HG03064 (cell line): Measurements from ENCODE around the gene UBL5.
"Not testable (repeated sequence)": the region's sequence is repeated elsewhere in the genome, so short reads cannot be mapped to it uniquely, and the experiment has no call there.

Experiments
- ATAC-seq: cut with Tn5 transposase; IDR thresholded peaks from one replicate; pipeline ENCODE4 v1.9.1; 2021; ENCODE audit warnings: low read depth; ENCODE audit not compliant: unreplicated experiment

Gene UBL5

DNA sequence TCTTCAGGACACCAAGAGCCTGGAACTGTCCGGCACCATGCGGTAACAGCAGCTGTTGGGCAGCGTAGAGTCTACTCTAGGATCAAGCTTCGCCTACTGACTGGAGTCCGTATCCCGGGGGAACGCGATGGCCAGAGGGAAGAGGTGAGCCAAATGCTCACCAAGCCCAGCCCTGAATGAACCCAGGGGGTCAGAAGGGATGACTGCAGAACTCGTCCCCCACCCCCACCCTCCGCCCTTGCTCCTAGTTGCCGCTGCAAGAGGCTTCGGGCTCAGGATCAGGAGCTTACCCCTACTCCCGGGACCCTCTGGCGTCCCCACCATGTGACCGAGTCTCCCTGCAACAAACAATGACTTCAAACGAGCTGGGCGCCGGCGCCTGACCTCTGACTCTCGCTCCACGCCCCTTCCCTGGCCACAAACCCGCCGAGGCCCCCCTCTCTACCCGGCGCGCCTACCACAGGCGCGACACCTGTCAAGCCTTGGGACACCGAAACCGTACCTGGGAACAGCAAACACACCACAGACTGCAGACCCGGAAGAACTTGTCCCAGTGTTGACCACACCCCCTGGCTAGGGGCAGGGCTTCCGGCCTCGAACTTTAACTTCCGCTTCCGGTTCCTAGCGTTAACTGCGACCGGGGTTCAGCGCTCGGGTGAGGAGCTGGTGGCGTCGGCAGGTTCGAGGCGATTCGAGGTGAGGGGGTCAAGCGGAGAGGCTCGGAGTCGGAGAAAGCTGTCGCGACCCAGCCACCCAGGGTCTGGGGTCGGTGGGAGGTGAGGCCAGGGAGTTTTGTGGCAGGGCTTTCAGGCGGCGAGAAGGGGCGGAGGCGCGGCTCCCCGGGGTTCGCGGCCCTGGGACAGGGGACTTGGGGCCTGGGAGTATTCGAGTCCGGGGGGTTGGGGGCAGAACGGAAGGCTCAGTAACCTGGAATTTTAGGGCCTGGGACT is at the start of gene UBL5:
Gene UBL5 (plus strand): TSS at position 630 of the 950 bp plus-strand sequence. CDS start 420 bp downstream, outside the sequence.
- peak; percentile 82 for ATAC-seq

GRCh38 chr19:9782338-9782737 is 45.4 kb upstream of the UBL5 start:
- ATAC-seq = no peak

GRCh38 chr19:9784163-9784496 is 43.6 kb upstream of the UBL5 start:
- not testable (repeated sequence) for ATAC-seq

DNA sequence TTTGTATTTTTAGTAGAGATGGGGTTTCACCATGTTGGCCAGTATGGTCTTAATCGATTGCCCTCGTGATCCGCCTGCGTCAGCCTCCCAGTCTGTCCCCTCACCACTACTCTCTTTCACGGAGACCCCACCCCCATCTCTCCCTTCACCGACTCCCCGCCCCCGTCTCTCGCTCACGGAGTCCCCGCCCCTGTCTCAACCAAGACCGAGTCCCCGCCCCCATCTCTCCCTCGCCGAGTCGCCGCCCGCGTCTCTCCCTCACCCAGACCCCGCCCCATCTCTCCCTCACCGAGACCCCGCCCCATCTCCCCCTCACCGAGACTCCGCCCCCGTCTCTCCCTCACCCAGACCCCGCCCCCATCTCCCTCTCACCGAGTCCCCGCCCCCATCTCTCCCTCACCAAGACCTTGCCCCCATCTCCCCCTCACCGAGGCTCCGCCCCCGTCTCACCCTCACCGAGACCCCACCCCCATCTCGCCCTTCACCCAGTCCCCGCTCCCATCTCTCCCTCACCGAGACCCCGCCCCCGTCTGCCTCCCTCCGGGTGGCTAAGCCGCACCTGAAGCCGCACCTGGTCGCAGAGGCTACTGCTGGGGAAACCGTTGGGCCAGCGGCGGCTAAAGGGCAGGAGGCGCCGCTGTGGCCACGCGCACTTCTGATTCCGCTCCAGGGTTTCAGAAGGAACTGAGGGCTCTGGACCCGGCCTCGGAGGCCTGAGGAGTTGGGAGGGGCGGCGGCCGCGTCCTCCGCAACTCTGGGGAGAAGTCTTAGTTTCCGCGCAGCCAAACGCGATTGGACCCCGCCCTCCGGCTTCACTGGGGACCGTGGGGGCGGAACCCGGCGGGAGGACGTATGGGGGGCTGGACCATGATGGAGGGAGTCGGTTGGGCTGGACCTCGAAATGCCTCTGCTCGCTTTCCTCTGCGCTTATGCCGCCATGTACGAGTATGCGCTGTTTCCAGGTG is 42.1 kb upstream of the UBL5 start:
- peak; percentile 70 for ATAC-seq

- no peak for ATAC-seq
These were observed 41.4 kb upstream of the UBL5 start for GRCh38 chr19:9786342-9786741.

GRCh38 chr19:9786819-9787218 is 40.9 kb upstream of the UBL5 start:
- no peak for ATAC-seq

GRCh38 chr19:9788604-9789003 is 39.1 kb upstream of the UBL5 start:
- ATAC-seq = not testable (repeated sequence)

- no peak for ATAC-seq
These were observed 38.7 kb upstream of the UBL5 start for GRCh38 chr19:9789066-9789465.

GRCh38 chr19:9789579-9789978 is 38.1 kb upstream of the UBL5 start:
- not testable (repeated sequence) for ATAC-seq

GRCh38 chr19:9791073-9791367 is 36.7 kb upstream of the UBL5 start:
- ATAC-seq = not testable (repeated sequence)

DNA sequence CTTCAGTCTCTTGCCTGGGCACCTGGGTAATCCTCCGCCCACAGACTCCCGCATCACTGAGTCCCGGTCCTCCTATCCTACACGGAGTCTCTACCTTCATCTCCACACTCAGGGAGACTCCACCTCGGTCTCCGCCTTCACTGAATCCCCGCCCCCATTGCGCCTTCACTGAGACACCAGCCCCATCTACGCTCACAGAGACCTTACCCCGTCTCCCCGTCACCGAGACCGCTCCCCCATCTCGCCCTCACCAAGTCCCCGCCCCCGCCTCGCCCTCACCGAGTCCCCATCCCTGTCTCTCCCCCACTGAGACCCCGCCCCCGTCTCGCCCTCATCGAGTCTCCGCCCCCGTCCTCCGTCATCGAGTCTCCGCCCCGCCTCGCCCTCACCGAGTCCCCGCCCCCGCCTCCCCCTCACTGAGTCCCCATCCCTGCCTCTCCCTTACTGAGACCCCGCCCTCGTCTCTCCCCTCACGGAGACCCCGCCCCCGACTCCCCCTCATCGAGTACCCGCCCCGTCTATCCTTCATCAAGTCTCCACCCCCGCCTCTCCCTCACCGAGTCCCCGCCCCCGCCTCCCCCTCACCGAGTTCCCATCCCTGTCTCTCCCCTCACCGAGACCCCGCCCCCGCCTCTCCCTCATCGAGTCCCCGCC is 36.0 kb upstream of the UBL5 start:
- no peak for ATAC-seq

- no peak for ATAC-seq
These were observed 35.3 kb upstream of the UBL5 start for GRCh38 chr19:9792206-9793070.

- no peak for ATAC-seq
These were observed 34.6 kb upstream of the UBL5 start for GRCh38 chr19:9793071-9793591.

- ATAC-seq = no peak
These were observed 31.5 kb upstream of the UBL5 start for GRCh38 chr19:9796113-9796773.

- ATAC-seq = no peak
These were observed 29.8 kb upstream of the UBL5 start for GRCh38 chr19:9797871-9798270.

DNA sequence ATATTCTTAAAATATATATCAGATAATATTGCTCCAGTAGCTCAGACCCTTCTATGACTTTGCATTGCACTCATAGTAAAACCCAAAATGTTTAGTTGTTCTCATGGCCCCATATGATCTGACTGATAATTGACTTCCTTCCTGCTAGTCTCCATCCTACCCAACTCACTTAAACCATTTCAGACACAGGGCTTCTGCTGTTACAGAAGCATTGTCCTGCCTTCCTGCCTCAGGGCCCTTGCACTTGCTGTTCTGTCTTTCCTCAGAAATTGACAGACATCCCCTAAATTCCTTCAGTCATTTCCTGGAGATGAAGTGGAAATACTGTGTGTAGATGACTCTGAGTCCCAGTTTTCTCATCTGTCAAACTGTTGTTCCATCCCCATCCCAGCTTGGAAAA is 28.6 kb upstream of the UBL5 start:
- ATAC-seq = no peak

GRCh38 chr19:9801976-9802375 is 25.7 kb upstream of the UBL5 start:
- ATAC-seq = no peak

DNA sequence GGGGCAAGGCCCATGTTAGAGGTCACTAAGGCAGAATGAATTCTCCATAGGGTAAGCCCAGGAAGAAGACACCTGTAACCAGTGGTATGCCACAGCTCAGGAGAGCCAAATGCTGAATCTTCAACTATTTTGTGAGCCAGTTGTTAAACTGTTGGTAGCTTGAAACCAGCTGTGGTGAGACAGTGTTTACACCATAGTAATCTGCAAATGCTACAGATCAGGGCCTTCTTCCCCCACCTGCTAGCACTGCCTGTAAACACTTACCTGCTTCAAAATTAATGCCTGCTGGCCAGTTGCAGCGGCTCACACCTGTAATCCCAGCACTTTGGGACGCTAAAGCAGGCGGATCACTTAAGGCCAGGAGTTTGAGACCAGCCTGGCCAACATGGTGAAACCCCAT is 20.9 kb upstream of the UBL5 start:
- ATAC-seq = no peak
